Measurements from ENCODE around the gene IZUMO2. TPM values are rescaled to one million over a fixed set of nuclear protein-coding genes. Genes with fewer than 3 reads are reported as not detected.

Gene IZUMO2
- total RNA-seq, 4 donors from 2014 or later = not detected

DNA sequence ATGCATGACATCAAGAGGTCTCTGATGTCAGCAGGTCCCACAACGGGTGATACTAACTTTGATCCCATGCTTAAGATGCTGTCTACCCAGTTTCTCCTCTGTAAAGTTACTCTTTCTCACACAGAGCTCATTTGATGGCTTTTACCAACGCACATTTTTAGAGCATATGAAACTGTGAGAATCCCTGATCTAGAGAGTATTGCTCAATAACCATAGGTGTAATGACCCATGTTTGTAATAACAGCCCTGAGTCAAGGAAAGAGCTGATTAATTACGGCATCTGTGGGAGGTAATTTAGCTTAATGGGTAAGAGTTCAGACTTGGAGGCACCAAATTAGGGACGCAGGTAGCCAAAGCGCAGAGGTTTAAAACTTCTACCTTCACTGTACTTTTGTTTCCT, 18.0 kb upstream of the IZUMO2 start:
- intact Hi-C loops (cut with DNase I; ENCODE audit: low total_unique reads) = no loop called here
- no peak for TF ChIP-seq POLR2A (IDR thresholded peaks at IDR 0.05)
- TF ChIP-seq, protein P1, sequence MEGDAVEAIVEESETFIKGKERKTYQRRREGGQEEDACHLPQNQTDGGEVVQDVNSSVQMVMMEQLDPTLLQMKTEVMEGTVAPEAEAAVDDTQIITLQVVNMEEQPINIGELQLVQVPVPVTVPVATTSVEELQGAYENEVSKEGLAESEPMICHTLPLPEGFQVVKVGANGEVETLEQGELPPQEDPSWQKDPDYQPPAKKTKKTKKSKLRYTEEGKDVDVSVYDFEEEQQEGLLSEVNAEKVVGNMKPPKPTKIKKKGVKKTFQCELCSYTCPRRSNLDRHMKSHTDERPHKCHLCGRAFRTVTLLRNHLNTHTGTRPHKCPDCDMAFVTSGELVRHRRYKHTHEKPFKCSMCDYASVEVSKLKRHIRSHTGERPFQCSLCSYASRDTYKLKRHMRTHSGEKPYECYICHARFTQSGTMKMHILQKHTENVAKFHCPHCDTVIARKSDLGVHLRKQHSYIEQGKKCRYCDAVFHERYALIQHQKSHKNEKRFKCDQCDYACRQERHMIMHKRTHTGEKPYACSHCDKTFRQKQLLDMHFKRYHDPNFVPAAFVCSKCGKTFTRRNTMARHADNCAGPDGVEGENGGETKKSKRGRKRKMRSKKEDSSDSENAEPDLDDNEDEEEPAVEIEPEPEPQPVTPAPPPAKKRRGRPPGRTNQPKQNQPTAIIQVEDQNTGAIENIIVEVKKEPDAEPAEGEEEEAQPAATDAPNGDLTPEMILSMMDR (IDR thresholded peaks at IDR 0.05) = no peak
- no peak overlapping the region for H3K4me3 ChIP-seq (ENCODE audit: low read depth, poor library complexity, severe bottlenecking)
- no peak for DNase-seq (ENCODE audit: low spot score in 2 of 2)
- WGBS, 2 donors = 66 to 79% methylated on average over 5 of the region's 5 CpGs

- no peak overlapping the region for H3K4me3 ChIP-seq (ENCODE audit: low read depth, poor library complexity, severe bottlenecking)
- no peak for DNase-seq (ENCODE audit: low spot score in 2 of 2)
- intact Hi-C loops (cut with DNase I; ENCODE audit: low total_unique reads) = no loop called here
- 53 to 61% methylated on average over 9 of the region's 9 CpGs for WGBS, 2 donors
- TF ChIP-seq, protein P1 (IDR thresholded peaks at IDR 0.05) = no peak
Observed at GRCh38 chr19:50178859-50179537, 15.9 kb upstream of the IZUMO2 start.

- TF ChIP-seq, protein P1 (IDR thresholded peaks at IDR 0.05) = no peak
- no peak for TF ChIP-seq POLR2A (IDR thresholded peaks at IDR 0.05)
- intact Hi-C loops (cut with DNase I; ENCODE audit: low total_unique reads) = no loop called here
- H3K4me3 ChIP-seq (ENCODE audit: low read depth, poor library complexity, severe bottlenecking) = no peak overlapping the region
- 67 to 81% methylated on average over 1 of the region's 1 CpG for WGBS, 2 donors
- no peak for DNase-seq (ENCODE audit: low spot score in 2 of 2)
Observed at GRCh38 chr19:50178320-50178719, 15.2 kb upstream of the IZUMO2 start.

- 86 to 91% methylated on average over 9 of the region's 9 CpGs for WGBS, 2 donors
- no peak overlapping the region for H3K4me3 ChIP-seq (ENCODE audit: low read depth, poor library complexity, severe bottlenecking)
- TF ChIP-seq, protein P1 (IDR thresholded peaks at IDR 0.05) = no peak
- no peak for TF ChIP-seq POLR2A (IDR thresholded peaks at IDR 0.05)
- no peak for DNase-seq (ENCODE audit: low spot score in 2 of 2)
- intact Hi-C loops (cut with DNase I; ENCODE audit: low total_unique reads) = no loop called here
Observed at GRCh38 chr19:50176775-50177174, 13.7 kb upstream of the IZUMO2 start.

DNA sequence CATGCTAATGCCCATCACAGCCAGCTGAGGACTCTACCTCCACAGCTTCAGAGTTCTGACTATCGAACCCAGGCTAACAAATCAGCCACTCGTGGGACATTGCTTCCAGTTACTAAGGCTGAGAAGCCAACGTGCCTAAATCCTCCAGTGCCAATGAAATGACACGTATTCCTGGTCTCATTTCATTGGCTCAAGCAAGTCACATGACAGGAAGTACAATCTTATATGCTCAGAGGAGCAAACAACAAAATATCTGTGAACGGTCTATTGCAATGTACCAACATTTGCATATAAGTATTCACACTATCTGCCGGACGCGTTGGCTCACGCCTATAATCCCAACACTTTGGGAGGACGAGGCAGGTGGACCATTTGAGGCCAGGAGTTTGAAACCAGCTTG, 12.8 kb upstream of the IZUMO2 start:
- TF ChIP-seq, protein P1 (IDR thresholded peaks at IDR 0.05) = no peak
- no peak for TF ChIP-seq POLR2A (IDR thresholded peaks at IDR 0.05)
- DNase-seq (ENCODE audit: low spot score in 2 of 2) = no peak
- intact Hi-C loops (cut with DNase I; ENCODE audit: low total_unique reads) = no loop called here
- 77 to 81% methylated on average over 10 of the region's 10 CpGs for WGBS, 2 donors
- no peak overlapping the region for H3K4me3 ChIP-seq (ENCODE audit: low read depth, poor library complexity, severe bottlenecking)
